ENCODE measurements around the gene KLK3.

GRCh38 chr19:50898018-50898417 is 43.3 kb downstream of the KLK3 start:
- no peak for TF ChIP-seq CTCF (IDR thresholded peaks at IDR 0.05)
- no peak for TF ChIP-seq EZH2 (IDR thresholded peaks at IDR 0.05; ENCODE audit: borderline replicate concordance, insufficient read depth, low read depth, low read length, poor library complexity, severe bottlenecking)
